NCI-H1105 treated with DMSO at 0.1 percent for 48 hours (cell line): ENCODE results near the gene TOGARAM2.

Source experiments
- DNase-seq: peaks from one replicate; lab custom pipeline; 2025; lab: John Stamatoyannopoulos, UW

Gene TOGARAM2

GRCh38 chr2:28981016-28981441 is at the start of gene TOGARAM2:
TSS of gene TOGARAM2 (plus strand) at chr2:28981298. CDS start at chr2:28994835, 13,537 bp downstream.
- no peak for DNase-seq

GRCh38 chr2:28934769-28935168 is 46.3 kb upstream of the TOGARAM2 start:
- DNase-seq: no peak

GRCh38 chr2:28941008-28941407 is 40.1 kb upstream of the TOGARAM2 start:
- no peak for DNase-seq

GRCh38 chr2:28944535-28945248 is 36.4 kb upstream of the TOGARAM2 start:
- no peak for DNase-seq

GRCh38 chr2:28948160-28948559 is 32.9 kb upstream of the TOGARAM2 start:
- no peak for DNase-seq

GRCh38 chr2:28949190-28949589 is 31.9 kb upstream of the TOGARAM2 start:
- no peak for DNase-seq

GRCh38 chr2:28949617-28950305 is 31.3 kb upstream of the TOGARAM2 start:
- DNase-seq: no peak

GRCh38 chr2:28950941-28951630 is 30.0 kb upstream of the TOGARAM2 start:
- DNase-seq: no peak

GRCh38 chr2:28951910-28952835 is 28.9 kb upstream of the TOGARAM2 start:
- DNase-seq: no peak

GRCh38 chr2:28952836-28953211 is 28.3 kb upstream of the TOGARAM2 start:
- peak; percentile 37 for DNase-seq

- no peak for DNase-seq
Observed at GRCh38 chr2:28955467-28955866, 25.6 kb upstream of the TOGARAM2 start.

GRCh38 chr2:28956415-28956826 is 24.7 kb upstream of the TOGARAM2 start:
- no peak for DNase-seq

GRCh38 chr2:28956890-28957289 is 24.2 kb upstream of the TOGARAM2 start:
- DNase-seq: no peak

GRCh38 chr2:28958689-28959088 is 22.4 kb upstream of the TOGARAM2 start:
- DNase-seq: peak; percentile 59

- no peak for DNase-seq
Observed at GRCh38 chr2:28960401-28960800, 20.7 kb upstream of the TOGARAM2 start.

- no peak for DNase-seq
Observed at GRCh38 chr2:28962505-28962904, 18.6 kb upstream of the TOGARAM2 start.

GRCh38 chr2:28970464-28971160 is 10.5 kb upstream of the TOGARAM2 start:
- no peak for DNase-seq

- DNase-seq: no peak
Observed at GRCh38 chr2:28972778-28973335, 8.2 kb upstream of the TOGARAM2 start.

- DNase-seq: no peak
Observed at GRCh38 chr2:28974252-28974651, 6.8 kb upstream of the TOGARAM2 start.

GRCh38 chr2:28975671-28976070 is 5.4 kb upstream of the TOGARAM2 start:
- no peak for DNase-seq

- DNase-seq: no peak
Observed at GRCh38 chr2:28976584-28976983, 4.5 kb upstream of the TOGARAM2 start.
